Sigmoid colon (tissue), 7 donors: Measurements from ENCODE around the gene PLCB1. TPM values are rescaled to one million over a fixed set of nuclear protein-coding genes. Genes with fewer than 3 reads are reported as not detected.

Experiments used
- DNase-seq: peaks from one replicate; pipeline ENCODE4 v3.0.0-alpha.2; 2019
- H3K27ac ChIP-seq, 4 donors: fragments of 200-600 bp; sonication (generic); one replicate each; pipeline ENCODE4 v1.5.1; 2016 to 2019; ENCODE audit warnings: mild to moderate bottlenecking in 1 of 4
- H3K27me3 ChIP-seq, 3 donors: fragments of 200-600 bp; sonication (generic); one replicate each; pipeline ENCODE4 v1.5.1; 2019; ENCODE audit warnings: mild to moderate bottlenecking in 1 of 3
- H3K36me3 ChIP-seq, 4 donors: fragments of 200-600 bp; sonication (generic); one replicate each; pipeline ENCODE4 v1.5.1; 2016 to 2019
- H3K4me1 ChIP-seq, 4 donors: fragments of 200-600 bp; sonication (generic); one replicate each; pipeline ENCODE4 v1.5.1; 2017 to 2019
- H3K4me3 ChIP-seq, 4 donors: fragments of 200-600 bp; sonication (generic); one replicate each; pipeline ENCODE4 v1.5.1; 2017 to 2019; ENCODE audit warnings: mild to moderate bottlenecking in 2 of 4, moderate library complexity in 1 of 4
- H3K9me3 ChIP-seq, 4 donors: fragments of 200-600 bp in 3 of 4; sonication (generic) in 3 of 4; one replicate each; pipeline versions ENCODE4 v1.5.1 to v1.6.1; 2013 to 2019
- EP300 ChIP-seq, 4 donors: sonication (generic); formaldehyde crosslinking; IDR thresholded peaks; one replicate each; pipeline ENCODE4 v1.6.1; 2017; ENCODE audit warnings: antibody characterized with exemption in 4 of 4
- POLR2A ChIP-seq, 2 donors: fragments of 450-650 bp; IDR thresholded peaks; one replicate each; pipeline ENCODE4 v1.6.1; 2016; ENCODE audit warnings: antibody characterized with exemption in 2 of 2, mild to moderate bottlenecking in 2 of 2, moderate library complexity in 2 of 2
- POLR2AphosphoS5 ChIP-seq, 4 donors: sonication (generic); formaldehyde crosslinking; IDR thresholded peaks; one replicate each; pipeline ENCODE4 v1.6.1; 2017; ENCODE audit warnings: antibody characterized with exemption in 4 of 4
- WGBS, 2 donors: extraction: QIAGEN DNeasy Blood & Tissue Kit; methylation state at CpG; one replicate each; pipeline ENCODE4 v1.1.7; 2013; 5-methylcytosine and 5-hydroxymethylcytosine counted together
- intact Hi-C: fragments of 100-400 bp; cut with DNase I; formaldehyde crosslinking; loops from one replicate; pipeline ENCODE4 v1.15.1; 2023
- polyA plus RNA-seq, 3 donors: library from polyadenylated mRNA; stranded (reverse); fragments of 200-250 nt; gene quantifications; one replicate each; pipeline ENCODE4 v1.2.3, GENCODE V29; 2013
- total RNA-seq, 4 donors: library from RNA; depleted of rRNA; stranded (reverse); fragments of >200 nt; gene quantifications; one replicate each; pipeline ENCODE4 v1.1.0, GENCODE V29; 2016
- TF ChIP-seq, protein P1 (sequence below), 4 experiments: fragments of 450-650 bp in 3 of 4; fragments of 200-600 bp in 1 of 4; IDR thresholded peaks; one replicate each; pipeline ENCODE4 v1.5.1; 2016 to 2019; ENCODE audit warnings: antibody characterized with exemption in 4 of 4, mild to moderate bottlenecking in 3 of 4, moderate library complexity in 2 of 4
- donor health status: healthy with polysubstance abuse.
- donor health status: Bipolar disorder and iron deficiency.
- donor health status: healthy.

Gene PLCB1
- total and polyA plus RNA-seq, 7 donors: 0.92 to 117 (median 86.7) TPM

DNA sequence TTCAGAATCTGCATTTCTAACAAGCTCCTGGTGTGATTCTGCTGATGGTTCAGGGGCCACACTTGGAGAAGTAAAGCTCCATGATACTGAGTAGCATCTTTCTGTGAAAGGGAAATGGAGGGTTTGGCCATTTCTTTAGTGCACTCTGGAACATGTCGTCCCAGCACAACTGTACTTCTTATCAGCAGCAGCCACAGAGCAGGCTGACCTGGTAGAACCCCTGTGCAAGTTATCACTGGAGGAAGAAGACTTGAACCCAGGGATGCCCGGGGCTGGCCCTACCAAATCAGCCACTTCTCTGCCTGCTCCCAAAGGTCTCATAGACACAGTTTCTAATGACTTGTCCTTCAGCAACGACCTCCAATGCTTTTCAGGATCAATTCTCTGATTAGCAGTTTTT lies 582.1 kb downstream of the PLCB1 start:
- Histone ChIP-seq H3K27me3 (no peaks in the 10 kb centered on the region), H3K27ac (no peak overlapping the region), H3K4me3 (no peak overlapping the region), H3K4me1 (peaks cover 0 to 1% (median under 1%) of the 10 kb centered on the region in 4 donors), H3K36me3 (peaks cover 0 to 53% (median 0%) of the 10 kb centered on the region in 4 donors), H3K9me3 (no peaks in the 10 kb centered on the region)
- TF ChIP-seq EP300 (IDR thresholded peaks at IDR 0.05) (no peak), POLR2AphosphoS5 (IDR thresholded peaks at IDR 0.05) (no peak), POLR2A (IDR thresholded peaks at IDR 0.05) (no peak)
- TF ChIP-seq, protein P1, sequence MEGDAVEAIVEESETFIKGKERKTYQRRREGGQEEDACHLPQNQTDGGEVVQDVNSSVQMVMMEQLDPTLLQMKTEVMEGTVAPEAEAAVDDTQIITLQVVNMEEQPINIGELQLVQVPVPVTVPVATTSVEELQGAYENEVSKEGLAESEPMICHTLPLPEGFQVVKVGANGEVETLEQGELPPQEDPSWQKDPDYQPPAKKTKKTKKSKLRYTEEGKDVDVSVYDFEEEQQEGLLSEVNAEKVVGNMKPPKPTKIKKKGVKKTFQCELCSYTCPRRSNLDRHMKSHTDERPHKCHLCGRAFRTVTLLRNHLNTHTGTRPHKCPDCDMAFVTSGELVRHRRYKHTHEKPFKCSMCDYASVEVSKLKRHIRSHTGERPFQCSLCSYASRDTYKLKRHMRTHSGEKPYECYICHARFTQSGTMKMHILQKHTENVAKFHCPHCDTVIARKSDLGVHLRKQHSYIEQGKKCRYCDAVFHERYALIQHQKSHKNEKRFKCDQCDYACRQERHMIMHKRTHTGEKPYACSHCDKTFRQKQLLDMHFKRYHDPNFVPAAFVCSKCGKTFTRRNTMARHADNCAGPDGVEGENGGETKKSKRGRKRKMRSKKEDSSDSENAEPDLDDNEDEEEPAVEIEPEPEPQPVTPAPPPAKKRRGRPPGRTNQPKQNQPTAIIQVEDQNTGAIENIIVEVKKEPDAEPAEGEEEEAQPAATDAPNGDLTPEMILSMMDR (IDR thresholded peaks at IDR 0.05): no peak
- 61 to 80% methylated on average over 3 of the region's 3 CpGs for WGBS, 2 donors
- intact Hi-C loops: no loop called here
- no peak for DNase-seq

DNA sequence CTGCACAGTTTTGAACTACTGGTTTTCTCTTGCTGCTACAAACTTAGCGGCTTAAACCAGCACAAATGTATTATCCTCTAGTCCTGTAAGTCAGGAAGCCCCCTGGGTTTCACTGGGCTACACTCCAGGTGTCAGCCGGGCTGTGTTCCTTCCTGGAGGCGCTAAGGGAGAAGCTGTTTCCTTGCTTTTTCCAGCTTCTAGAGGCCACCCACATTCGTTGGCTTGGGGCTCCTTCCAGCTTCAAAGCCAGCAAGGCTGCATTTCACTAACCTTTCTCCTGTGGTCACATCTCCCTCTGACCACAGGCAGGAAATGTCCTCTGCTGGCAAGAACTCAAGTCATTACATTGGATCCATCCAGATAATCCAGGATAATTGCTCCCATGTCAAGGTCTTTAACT lies 586.2 kb downstream of the PLCB1 start:
- TF ChIP-seq EP300 (IDR thresholded peaks at IDR 0.05) (no peak), POLR2AphosphoS5 (IDR thresholded peaks at IDR 0.05) (peak in 1 of 4 donors; percentile 12)
- DNase-seq: peak; percentile 67
- Histone ChIP-seq H3K4me3 (no peak overlapping the region), H3K27ac (no peak overlapping the region), H3K27me3 (no peaks in the 10 kb centered on the region), H3K4me1 (peaks cover 0 to 23% (median 17%) of the 10 kb centered on the region in 4 donors), H3K9me3 (no peaks in the 10 kb centered on the region), H3K36me3 (peaks cover 0 to 28% (median 0%) of the 10 kb centered on the region in 4 donors)
- 74 to 80% methylated on average over 4 of the region's 4 CpGs for WGBS, 2 donors
- intact Hi-C loops: loop anchor here (5.0 kb wide), 1 partner anchor 326 kb away; no protein-coding TSS in a partner anchor

DNA sequence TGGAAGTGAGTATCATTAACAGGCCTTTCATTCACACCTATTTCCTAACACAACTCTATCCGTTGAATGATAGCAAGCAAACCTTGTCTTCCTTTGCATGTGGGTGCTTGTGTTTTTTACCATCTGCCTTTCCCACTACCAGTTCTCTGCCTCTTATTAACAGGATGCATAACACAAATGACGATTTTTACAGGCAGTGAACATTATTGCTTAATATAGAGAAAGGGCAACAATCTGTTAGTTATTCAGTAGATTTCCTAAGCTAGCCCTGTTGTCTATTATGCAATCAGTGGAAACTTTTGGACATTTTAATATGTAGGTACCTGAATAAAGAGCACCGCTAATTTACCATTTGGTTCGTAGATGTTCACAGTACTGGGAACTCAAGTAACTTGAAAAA lies 588.0 kb downstream of the PLCB1 start:
- peak in 1 of 4 donors; percentile 41 for TF ChIP-seq POLR2AphosphoS5 (IDR thresholded peaks at IDR 0.05)
- TF ChIP-seq EP300 (IDR thresholded peaks at IDR 0.05): no peak
- no peaks in the 10 kb centered on the region for H3K9me3 ChIP-seq
- no peak overlapping the region for H3K4me3 ChIP-seq
- intact Hi-C loops: loop anchor here (2.0 to 5.0 kb wide), 3 partner anchors 677 to 783 kb away; no protein-coding TSS in a partner anchor
- H3K36me3 ChIP-seq: peaks cover 0 to 27% (median 2%) of the 10 kb centered on the region in 4 donors
- H3K27ac ChIP-seq: peak overlapping the region in 3 of 4 donors; percentile 7 to 32 (median 24)
- peaks cover 0 to 23% (median 17%) of the 10 kb centered on the region in 4 donors for H3K4me1 ChIP-seq
- no peaks in the 10 kb centered on the region for H3K27me3 ChIP-seq
- 51 to 69% methylated on average over 4 of the region's 4 CpGs for WGBS, 2 donors
- no peak for DNase-seq

DNA sequence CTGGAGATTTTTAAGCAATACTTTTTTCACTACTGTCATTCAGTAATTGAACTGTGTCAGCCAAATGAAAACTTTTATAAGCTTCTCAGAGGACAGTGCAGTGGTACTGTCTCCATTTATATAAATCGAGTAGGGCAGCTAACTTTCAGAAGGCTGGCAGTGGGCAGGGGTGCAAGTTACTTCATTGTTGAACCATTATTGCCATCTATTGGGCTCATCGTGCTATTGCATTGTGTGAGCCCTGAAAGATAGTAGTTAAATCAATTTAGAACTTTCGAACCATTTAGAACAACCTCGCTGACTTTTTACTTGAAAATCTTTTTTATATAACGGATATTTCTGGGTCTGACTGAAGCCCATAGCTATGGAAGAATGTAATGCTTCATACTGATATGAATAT lies 589.0 kb downstream of the PLCB1 start:
- peak; percentile 73 for DNase-seq
- H3K4me1 ChIP-seq: peaks cover 0 to 23% (median 17%) of the 10 kb centered on the region in 4 donors
- H3K4me3 ChIP-seq: no peak overlapping the region
- H3K27ac ChIP-seq: no peak overlapping the region
- H3K27me3 ChIP-seq: no peaks in the 10 kb centered on the region
- intact Hi-C loops: loop anchor here (2.0 to 5.0 kb wide), 3 partner anchors 678 to 784 kb away; no protein-coding TSS in a partner anchor
- no peak for TF ChIP-seq EP300 (IDR thresholded peaks at IDR 0.05)
- TF ChIP-seq, protein P1 (IDR thresholded peaks at IDR 0.05): peak; percentile 61 to 76 (median 68)
- H3K36me3 ChIP-seq: peaks cover 0 to 36% (median 3%) of the 10 kb centered on the region in 4 donors
- no peaks in the 10 kb centered on the region for H3K9me3 ChIP-seq
- WGBS, 2 donors: 15 to 32% methylated on average over 5 of the region's 5 CpGs

DNA sequence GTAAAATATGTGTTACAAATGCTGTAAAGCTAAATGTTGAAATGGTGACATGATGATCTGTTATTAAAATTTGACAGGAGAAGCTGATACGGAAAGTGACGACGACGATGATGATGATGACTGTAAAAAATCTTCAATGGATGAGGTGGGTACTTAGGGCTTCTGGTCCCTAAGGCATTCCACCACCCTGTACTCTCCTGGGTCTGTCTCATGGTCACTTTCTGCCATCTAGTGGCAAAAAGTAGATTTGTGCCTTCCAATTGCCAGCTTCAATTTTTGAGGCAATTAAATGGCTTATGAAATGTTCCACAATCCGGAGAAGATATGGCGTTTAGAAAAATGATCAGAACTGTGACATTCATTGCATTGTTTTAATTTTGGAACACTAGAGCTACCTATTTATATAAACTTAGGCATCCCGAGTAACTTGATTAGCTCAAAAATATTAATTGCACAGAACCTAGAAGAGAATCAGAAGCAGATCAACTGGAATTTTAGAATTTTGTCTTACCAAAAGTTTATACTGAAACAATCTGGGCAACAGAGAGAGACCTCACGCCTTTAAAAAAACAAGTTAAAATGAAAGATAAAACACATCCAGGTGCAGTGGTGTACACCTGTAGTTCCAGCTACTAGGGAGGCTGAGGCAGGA lies 590.3 kb downstream of the PLCB1 start:
- DNase-seq: no peak

More for the DNA sequence above, 590.3 kb downstream of the PLCB1 start:
- H3K4me1 ChIP-seq: peaks cover 0 to 23% (median 17%) of the 10 kb centered on the region in 4 donors
- no peaks in the 10 kb centered on the region for H3K9me3 ChIP-seq
- no peaks in the 10 kb centered on the region for H3K27me3 ChIP-seq
- H3K4me3 ChIP-seq: no peak overlapping the region
- TF ChIP-seq, protein P1 (IDR thresholded peaks at IDR 0.05): peak; percentile 75 to 83 (median 78)
- no peak for TF ChIP-seq POLR2AphosphoS5 (IDR thresholded peaks at IDR 0.05)
- H3K36me3 ChIP-seq: peaks cover 0 to 27% (median 5%) of the 10 kb centered on the region in 4 donors
- intact Hi-C loops: loop anchor here (1.0 to 5.0 kb wide), 2 partner anchors 590 to 740 kb away; partner anchors contain the start of gene PLCB1
- H3K27ac ChIP-seq: no peak overlapping the region
- 19 to 49% methylated on average over 8 of the region's 8 CpGs for WGBS, 2 donors
